GM12891 (cell line): ENCODE results near the gene PDE3A.

Source experiments
- DNase-seq: peaks from one replicate; pipeline ENCODE4 v3.0.0; 2011; ENCODE audit warnings: low spot score; ENCODE audit not compliant: insufficient read length
- FAIRE-seq: peaks from 2 replicates; lab custom pipeline; 2011; peaks lifted over from hg19 to GRCh38; lab: Jason Lieb, UNC
- PAX5 ChIP-seq: IDR thresholded peaks from 2 replicates; pipeline ENCODE4 v1.6.1; 2011; ENCODE audit warnings: low read length, moderate library complexity, mild to moderate bottlenecking; ENCODE audit not compliant: insufficient read depth, severe bottlenecking
- POLR2A ChIP-seq: IDR thresholded peaks from 2 replicates; pipeline ENCODE4 v1.6.1; 2011; ENCODE audit warnings: low read depth, low read length, control low read depth
- POLR2AphosphoS5 ChIP-seq: IDR thresholded peaks from 2 replicates; pipeline ENCODE4 v1.6.1; 2011; ENCODE audit warnings: low read depth, low read length, control low read depth
- POU2F2 ChIP-seq: IDR thresholded peaks from 2 replicates; pipeline ENCODE4 v1.6.1; 2011; ENCODE audit warnings: low read depth, mild to moderate bottlenecking, control low read depth, low read length, moderate library complexity
- SPI1 ChIP-seq: IDR thresholded peaks from 2 replicates; pipeline ENCODE4 v1.6.1; 2011; ENCODE audit warnings: low read depth, low read length, control low read depth
- TAF1 ChIP-seq: IDR thresholded peaks from 2 replicates; pipeline ENCODE4 v1.6.1; 2011; ENCODE audit warnings: low read depth, low read length, control low read depth

The PDE3A gene

GRCh38 chr12:20420557-20420956, 52.2 kb downstream of the PDE3A start:
- FAIRE-seq (no peak), DNase-seq (no peak)
- TF ChIP-seq PAX5: no peak
- TF ChIP-seq POLR2A: no peak
- no peak for TF ChIP-seq POLR2AphosphoS5
- no peak for TF ChIP-seq SPI1
- TF ChIP-seq POU2F2: no peak

GRCh38 chr12:20421421-20421820, 53.1 kb downstream of the PDE3A start:
- DNase-seq: no peak
- FAIRE-seq: no peak
- TF ChIP-seq SPI1 (peak; percentile 48; the same call in 1 of the 2 replicates), POLR2AphosphoS5 (no peak)

- DNase-seq: no peak
- FAIRE-seq: no peak
- TF ChIP-seq PAX5 (no peak), POU2F2 (no peak), SPI1 (no peak), TAF1 (no peak), POLR2AphosphoS5 (no peak), POLR2A (no peak)
These were observed 55.2 kb downstream of the PDE3A start for GRCh38 chr12:20423557-20423956.

DNA sequence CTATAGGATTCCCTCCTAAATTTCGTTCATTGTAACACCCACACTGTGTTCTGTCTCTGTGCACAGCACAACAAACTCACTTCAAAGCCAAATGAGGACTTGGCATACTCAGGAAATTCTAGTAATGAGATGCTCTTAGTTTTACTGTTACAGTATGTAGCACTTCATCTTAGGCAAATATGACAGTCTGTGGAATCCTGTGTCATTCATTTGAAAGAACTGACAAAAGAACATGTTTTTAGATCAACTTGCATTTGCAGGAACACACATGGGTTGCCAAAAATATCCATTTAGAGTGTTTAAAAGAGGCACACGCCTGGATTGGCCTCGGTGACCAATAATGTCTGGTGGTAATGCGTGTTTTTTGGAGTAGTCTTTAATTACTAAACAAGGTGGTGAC, 56.5 kb downstream of the PDE3A start:
- DNase-seq: no peak
- no peak for FAIRE-seq
- TF ChIP-seq POLR2AphosphoS5 (no peak), TAF1 (no peak), PAX5 (no peak), POU2F2 (no peak), POLR2A (no peak), SPI1 (no peak)

GRCh38 chr12:20426191-20426590, 57.9 kb downstream of the PDE3A start:
- no peak for DNase-seq
- FAIRE-seq: no peak
- TF ChIP-seq POLR2A (no peak), SPI1 (no peak), TAF1 (no peak), POU2F2 (no peak), POLR2AphosphoS5 (no peak)

GRCh38 chr12:20426957-20427356, 58.6 kb downstream of the PDE3A start:
- FAIRE-seq: no peak
- DNase-seq: no peak

GRCh38 chr12:20429852-20430251, 61.5 kb downstream of the PDE3A start:
- no peak for FAIRE-seq
- TF ChIP-seq TAF1 (no peak), PAX5 (no peak), POLR2AphosphoS5 (no peak), POLR2A (no peak), SPI1 (no peak), POU2F2 (no peak)
- no peak for DNase-seq

More at GRCh38 chr12:20426957-20427356, 58.6 kb downstream of the PDE3A start:
- TF ChIP-seq POU2F2 (no peak), PAX5 (no peak), POLR2AphosphoS5 (no peak), SPI1 (no peak), TAF1 (no peak), POLR2A (no peak)

DNA sequence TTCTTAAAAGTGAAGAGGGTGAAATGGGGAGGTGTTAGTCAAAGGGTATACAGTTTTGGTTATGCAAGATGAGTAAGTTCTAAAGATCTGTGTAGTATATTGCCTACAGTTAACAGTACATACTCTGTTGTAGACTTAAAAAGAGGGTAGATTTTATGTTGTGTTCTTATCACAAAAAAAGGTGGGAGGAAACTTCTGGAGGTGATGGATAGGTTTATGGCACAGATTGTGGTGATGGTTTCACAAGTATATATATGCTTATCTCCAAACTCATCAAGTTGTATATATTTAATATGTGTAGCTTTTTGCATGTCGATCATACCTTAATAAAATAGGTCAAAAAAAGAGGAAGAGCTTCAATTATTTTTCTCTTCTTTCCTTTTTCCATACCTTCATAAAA, 64.0 kb downstream of the PDE3A start:
- no peak for DNase-seq
- FAIRE-seq: no peak
- TF ChIP-seq POU2F2 (no peak), POLR2A (no peak), SPI1 (no peak), POLR2AphosphoS5 (no peak), PAX5 (no peak), TAF1 (no peak)

DNA sequence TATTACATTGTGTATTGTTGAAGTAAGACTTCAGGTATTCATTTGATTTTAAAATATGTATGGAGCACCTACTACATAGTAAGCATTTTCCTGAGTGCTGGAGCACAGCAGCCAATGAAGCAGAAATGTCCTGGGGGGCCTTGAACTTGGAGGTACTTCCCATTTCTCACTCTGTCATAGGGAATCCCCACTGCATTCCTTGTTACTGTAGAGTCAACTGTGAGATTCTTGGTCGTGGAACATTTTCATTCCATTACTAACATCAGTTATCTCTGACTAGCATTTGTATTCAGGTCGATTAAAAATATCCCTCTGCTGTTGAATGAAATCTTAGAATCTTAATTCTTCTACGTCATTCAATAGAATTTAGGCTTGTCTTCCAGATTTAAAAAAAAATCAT, 66.7 kb downstream of the PDE3A start:
- DNase-seq (no peak), FAIRE-seq (no peak)
- no peak for TF ChIP-seq PAX5
- TF ChIP-seq SPI1: no peak
- no peak for TF ChIP-seq POU2F2
- no peak for TF ChIP-seq POLR2A
- TF ChIP-seq TAF1: no peak
- no peak for TF ChIP-seq POLR2AphosphoS5

DNA sequence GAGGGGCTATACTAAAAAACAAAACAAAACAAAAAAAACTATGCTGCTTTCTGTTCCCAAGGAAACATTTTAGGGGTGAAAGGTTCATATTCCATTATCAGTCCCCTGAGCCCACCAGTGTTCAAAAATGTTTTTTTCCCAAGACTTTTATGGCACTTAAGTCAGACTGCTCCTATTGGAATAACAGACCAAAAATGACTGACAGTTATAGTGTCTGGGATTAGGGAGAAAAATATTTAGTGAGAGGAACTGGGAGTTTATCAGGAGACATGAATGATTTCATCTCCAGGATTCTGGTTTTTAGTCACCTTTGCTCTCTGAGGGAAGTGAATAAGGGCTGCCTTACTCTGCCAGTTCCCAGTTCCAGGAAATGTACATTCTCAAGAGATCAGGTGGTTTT, 68.0 kb downstream of the PDE3A start:
- FAIRE-seq (no peak), DNase-seq (no peak)

More for the DNA sequence above, 68.0 kb downstream of the PDE3A start:
- no peak for TF ChIP-seq POU2F2
- TF ChIP-seq SPI1: no peak
- TF ChIP-seq POLR2A: no peak
- no peak for TF ChIP-seq POLR2AphosphoS5
- TF ChIP-seq PAX5: no peak
- no peak for TF ChIP-seq TAF1
